ENCODE measurements around the gene C1orf232.

Gene C1orf232

DNA sequence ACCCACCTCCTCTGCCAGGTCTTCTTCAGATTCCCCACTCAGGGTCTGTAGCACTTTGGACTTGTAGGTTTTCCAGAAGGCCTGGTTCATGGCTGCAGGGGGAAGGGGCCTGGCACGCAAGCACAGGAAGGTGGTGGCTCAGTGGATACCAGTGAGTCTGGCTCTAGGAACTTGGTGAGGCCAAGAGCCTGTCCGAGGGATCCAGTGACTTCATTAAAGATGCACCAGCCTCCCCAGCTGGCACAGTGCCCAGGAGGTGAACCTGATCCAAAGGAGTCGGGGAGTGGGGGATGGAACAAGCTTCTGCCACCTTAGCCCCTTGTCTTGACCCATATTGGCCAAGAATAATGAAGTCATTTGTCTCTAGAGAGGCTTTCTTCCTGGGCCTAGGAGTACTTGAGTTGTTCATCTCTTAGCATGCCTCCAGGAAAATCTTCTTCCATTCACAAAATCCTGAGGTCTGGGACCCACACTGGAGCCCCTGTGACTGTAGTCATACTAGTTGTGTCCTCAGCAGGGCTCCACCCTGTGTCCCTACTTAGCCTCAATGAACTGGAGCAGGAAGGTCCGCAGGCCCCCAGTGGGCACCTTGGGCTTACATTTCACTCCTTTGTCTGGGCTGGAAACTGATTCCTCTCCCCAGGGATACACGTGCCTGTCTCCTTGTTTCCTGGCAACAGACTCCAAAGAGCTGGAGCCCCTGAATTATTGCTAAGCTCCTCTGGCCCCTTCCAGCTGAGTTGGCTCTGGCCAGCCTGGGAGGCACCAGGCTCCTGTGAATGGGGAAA, at the start of gene C1orf232:
TSS of gene C1orf232 (minus strand) at position 554 of the 788 bp plus-strand sequence. CDS start at position 90, 464 bp downstream.
- no peak for DNase-seq (ENCODE audit: low spot score)

DNA sequence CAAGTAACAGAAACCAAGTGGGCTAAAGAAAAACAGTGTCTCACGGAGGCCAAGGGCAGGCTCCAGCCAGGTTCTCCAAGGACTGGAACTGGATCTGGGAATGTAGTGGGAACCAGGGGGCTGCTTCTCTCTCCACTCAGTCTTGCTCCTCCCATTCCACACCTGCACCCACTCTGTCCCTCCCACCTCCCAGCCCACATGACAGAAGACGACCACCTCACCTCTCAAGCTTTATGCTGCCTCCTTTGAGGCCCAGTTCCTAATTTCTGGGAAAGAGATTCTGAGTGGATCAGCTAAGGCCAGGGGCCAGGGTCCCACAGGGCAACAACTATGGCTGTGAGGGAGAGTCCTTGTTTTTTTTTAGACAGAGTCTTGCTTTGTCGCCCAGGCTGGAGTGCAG, 46.5 kb upstream of the C1orf232 start:
- DNase-seq (ENCODE audit: low spot score), result no peak

DNA sequence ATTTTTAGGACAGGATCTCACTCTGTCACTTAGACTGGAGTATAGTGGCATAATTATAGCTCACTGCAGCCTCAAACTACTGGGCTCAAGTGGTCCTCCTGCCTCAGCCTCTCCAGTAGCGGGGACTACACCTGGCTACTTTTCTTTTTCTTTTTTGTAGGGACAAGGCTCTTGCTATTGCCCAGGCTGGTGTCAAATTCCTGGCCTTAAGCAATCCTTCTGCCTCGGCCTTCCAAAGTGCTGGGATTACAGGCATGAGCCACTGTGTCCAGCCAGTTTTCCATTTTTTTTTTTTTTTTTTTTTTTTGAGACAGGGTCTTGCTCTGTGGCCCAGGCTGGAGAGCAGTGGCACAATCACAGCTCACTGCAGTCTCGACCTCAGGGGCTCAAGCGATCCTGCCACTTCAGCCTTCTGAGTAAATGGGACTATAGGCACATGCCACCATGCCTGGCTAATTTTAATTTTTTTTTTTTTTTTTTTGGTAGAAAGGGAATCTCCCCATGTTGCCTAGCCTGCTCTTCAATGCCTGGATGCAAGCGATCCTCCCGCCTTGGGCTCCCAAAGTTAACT, 44.7 kb upstream of the C1orf232 start:
- no peak for DNase-seq (ENCODE audit: low spot score)

DNA sequence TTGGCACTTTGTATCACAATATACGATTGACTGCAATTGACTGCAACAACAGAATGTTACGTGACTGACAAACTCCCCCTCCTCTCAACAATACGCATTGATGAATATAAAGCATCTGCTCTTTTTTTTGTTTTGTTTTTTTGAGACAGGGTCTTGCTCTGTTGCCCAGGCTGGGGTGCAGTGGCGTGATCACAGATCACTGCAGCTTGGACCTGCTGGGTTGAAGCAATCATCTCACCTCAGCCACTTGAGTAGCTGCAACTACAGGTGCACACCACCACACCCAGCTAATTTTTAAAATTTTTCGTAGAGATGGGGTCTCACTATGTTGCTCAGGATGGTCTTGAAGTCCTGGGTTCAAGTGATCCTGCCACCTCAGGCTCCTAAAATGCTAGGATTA, 44.0 kb upstream of the C1orf232 start:
- DNase-seq (ENCODE audit: low spot score), result no peak

DNA sequence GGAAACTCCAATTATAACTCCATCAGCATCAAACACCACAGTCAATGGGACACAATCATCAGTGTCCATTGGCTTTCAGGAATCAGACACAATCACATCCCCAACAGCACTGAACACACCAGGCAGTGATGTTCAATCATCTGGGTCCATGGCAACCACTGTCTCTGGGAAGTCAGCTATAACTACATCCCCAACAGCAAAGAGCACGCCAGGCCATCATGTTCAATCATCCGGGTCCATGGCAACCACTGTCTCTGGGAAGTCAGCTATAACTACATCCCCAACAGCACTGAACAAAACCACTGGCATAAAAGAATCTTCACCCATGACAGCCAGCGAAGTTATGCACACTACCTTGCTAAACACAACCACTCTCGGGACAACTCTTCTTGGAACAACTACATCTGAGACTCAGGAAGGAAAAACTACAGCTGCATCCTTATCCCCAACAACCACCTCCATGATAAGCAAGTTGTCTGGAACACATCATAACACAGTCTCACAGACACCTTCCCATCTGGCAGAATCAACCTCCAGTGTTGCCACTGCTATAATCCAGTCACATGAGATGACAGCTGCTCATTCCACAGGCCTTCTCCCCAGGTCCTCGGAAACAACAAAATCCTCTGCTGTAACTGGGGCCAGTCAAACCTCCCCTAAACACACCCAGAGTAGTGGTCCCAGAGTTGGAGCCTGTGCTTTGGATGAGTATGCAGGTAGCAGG, 41.5 kb upstream of the C1orf232 start:
- DNase-seq (ENCODE audit: low spot score), result no peak

DNA sequence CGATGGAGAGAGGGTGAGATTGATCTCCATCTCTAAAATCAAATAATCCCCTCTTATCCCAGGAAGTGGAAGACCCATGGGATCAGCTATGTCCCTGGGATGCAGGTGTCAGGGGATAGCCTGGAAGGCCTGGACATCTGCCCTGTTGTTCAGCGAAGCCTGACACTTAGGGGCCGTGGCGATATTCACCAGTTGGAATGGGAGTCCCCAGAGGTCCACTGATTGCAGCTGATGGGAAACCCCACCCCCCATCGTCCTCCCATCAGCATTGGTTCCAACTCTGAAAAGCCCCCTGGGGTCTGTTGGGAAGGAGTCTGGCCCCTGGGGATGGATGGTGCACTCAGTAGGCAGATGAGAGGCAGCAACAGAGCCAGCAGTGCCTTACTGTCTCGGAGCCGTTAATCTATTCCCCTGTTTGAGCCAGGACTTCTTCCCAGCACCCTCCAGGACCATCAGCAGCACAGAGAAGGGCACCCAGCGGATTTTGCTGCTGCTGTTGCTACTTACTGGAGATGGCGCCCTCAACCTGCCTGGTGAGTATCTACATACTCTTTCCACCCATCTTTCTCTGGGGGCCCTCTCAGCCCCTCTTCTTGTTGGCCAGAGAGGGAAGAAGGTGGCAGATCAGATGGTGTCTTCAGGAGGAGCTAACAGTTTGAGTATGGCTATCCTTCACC, 35.0 kb upstream of the C1orf232 start:
- DNase-seq (ENCODE audit: low spot score), result no peak

DNA sequence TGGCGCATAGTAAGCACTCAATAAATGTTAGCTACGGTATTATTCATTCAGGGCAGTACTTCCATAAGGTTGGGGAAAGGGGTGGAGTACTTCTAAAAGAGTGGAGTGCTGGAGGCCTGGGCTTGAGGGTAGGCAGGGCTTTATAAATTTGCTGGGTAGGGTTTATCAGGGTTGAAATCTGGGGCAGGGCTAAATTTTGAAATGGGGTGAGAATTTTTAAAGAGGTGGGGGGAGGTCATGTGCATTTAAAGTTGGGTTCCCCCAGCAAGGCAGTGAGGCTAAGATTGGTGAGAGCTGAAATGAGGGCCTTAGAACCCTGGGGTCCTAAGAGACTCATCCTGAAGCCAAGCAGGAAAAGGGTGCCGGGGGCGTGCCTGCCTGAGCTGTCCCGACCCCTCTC, 31.6 kb upstream of the C1orf232 start:
- DNase-seq (ENCODE audit: low spot score), result no peak

DNA sequence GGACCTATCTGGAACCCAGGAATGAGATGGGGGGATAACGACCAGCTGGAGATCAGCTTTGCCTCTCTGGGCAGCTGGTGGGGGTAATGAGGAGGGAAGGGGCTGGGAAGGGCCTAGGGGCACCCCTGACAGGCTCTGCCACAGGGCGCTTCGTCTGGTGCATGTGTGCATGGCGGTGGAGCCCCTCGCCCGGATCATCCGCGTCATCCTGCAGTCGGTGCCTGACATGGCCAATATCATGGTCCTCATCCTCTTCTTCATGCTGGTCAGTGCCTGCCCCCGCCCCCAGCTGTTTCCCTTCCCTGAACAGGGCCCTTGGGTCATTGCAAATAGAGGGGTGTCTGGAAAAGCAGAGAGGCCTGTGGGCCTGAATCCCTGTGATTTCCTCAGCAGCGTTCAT, 29.1 kb upstream of the C1orf232 start:
- DNase-seq (ENCODE audit: low spot score), result no peak

DNA sequence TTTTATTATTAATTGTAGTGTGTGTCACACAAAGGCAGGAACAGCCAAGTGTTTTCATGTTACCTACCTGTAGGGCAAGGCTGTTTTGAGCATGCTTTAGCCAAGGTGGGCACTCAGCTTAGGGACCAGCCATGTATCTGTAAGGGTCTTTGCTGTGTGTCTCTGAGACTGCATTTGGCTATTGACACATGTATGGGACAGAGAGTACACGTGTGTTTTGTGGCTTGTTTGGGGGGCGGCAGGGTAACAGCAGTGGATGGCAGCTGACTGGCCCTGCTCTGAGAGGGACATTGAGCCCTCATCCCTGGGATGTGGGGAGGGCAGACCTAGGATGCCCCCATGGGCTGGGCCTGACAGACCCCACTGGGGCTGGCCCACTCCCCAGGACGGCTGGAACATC, 28.5 kb upstream of the C1orf232 start:
- no peak for DNase-seq (ENCODE audit: low spot score)

DNA sequence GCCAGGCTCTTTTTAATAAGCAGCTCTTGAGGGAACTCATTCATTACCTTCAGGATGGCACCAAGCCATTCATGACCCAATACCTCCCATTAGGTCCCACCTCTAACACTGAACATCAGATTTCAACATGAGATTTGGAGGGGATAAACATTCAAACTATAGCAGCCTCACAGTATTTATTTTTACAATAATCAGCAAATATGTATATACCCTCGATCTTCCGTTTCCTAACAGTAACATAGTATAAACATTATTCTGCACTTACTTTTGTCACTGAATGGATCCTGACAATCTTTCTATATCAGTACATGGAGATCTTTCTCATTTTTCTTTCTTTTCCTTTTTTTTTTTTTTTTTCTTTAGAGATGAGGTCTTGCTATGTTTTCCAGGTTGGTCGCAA, 27.0 kb upstream of the C1orf232 start:
- no peak for DNase-seq (ENCODE audit: low spot score)

DNA sequence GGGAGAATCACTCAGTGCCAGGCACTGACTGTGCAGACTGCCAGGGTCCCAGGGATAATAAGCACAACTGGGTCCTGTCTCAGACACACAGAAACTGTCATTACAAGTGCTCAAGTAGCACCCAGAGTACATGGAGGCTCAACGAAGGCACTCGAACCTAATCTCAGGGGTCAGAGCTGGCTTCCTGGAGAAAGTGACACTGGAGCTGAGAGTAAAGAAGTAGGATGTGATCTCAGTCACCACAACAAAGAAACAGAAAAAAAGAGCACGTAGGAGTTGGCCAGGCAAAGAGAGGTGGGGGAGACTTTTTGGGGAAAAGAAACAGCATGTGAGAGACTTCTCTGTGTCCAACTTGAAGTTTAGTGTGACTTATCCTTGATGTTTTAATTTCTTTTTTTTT, 23.0 kb upstream of the C1orf232 start:
- no peak for DNase-seq (ENCODE audit: low spot score)

DNA sequence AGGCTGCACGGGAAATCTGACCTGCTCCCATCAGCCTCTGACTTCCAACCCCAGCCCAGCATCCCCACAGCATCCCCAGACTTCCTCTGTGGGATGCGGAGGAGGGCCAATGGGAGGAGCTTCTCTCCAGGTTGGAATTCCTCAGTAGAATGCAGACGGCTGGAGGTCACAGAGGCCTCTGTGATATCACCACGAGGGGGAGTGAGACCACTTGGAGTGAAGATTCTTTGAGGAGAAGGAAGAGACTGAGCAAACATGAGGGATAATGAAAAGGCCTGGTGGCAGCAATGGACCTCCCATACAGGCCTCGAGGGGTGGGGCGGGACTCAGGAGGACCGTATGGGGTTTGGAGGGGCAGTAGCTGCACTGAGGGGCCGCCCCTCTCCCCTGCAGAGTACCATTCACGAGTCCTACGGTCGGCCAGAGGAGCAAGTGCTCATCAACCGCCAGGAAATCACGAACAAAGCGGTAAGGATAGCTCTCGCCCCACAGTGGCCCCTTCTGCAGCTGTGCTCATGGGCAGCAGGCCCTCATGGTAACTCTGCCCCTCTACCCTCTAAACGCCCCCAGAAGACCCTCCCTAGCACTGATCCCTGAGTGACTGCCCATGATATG, 21.7 kb upstream of the C1orf232 start, which contains the start of gene CATSPER4:
TSS of gene CATSPER4 (plus strand) at position 230 of the 615 bp plus-strand sequence. CDS start at position 256, 26 bp downstream.
- no peak for DNase-seq (ENCODE audit: low spot score)

DNA sequence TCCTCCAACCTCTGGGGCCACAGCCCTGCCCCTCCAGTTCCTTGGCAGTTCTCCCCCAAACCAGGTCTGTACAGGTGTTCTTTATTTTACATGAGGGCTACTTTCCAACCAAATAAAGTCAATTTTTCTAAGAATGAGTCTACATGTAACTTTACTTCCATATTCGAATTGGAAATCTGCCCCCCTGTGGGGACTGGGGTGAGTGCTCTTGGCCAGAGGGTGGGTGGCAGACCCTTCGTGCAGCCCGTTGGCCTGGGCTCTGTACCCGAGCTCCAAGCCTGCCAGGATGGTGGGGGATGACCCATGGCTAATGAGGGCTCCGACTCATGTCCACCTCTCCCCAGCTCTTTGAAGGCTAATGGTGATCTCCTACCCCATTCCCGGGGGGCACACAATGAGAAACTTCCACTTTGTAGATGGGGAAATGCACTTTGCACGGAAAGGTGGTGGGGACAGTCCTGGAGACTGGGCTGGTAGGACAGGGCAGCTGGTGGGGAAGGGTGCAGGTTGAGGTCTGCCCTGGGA, 21.1 kb upstream of the C1orf232 start:
- no peak for DNase-seq (ENCODE audit: low spot score)

DNA sequence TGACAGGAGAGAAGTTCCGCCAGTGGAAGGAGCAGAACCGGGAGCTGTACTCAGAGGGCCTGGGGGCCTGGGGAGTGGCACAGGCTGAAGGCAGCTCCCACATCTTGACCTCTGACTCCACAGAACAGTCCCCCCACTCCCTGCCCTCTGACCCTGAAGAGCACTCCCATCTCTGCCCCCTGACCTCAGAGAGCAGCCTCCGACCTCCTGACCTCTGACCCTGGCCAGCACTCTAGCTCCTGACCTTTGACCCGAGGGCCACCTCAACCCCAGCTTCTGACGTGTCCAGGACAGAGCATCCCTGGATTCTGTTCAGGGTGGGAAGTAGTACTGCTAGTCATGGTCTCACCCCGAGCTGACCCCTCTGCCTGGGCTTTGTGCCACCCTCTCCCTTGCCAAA, 20.6 kb upstream of the C1orf232 start:
- DNase-seq (ENCODE audit: low spot score), result no peak

DNA sequence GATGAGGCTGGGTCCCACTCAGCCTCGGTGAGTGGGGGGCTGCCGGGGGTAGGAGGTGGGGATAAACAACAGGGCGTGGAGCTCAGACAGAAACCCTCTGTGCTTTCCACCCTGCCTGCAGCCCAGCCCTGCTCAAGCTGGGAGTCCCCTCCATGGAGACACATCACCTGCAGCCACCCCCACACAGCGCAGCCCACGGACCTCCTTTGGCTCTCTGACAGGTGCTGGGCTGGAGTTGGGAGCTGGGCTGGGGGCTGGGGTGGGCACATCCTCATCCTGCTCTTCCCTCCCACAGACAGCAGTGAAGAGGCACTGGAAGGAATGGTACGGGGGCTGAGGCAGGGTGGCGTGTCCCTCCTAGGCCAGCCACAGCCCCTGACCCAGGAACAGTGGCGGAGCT, 19.7 kb upstream of the C1orf232 start:
- no peak for DNase-seq (ENCODE audit: low spot score)

DNA sequence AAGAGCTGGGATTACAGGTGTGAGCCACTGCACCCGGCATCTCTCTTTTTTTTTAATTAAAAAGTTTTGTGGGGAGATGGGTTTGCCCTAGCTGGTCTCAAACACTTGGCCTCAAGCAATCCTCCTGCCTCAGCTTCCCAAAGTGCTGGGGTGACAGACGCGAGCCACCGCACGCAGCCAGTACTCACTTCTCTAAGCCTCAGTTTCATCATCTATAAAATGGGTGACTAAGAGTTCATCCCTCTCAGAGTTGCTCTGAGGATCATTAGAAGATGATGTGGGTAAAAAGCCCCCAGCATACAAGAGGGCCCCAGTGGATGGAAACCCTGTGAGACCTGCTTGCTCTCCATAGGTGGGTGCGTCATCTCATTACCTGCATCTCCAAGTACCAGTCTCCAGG, 19.1 kb upstream of the C1orf232 start:
- DNase-seq (ENCODE audit: low spot score), result no peak

DNA sequence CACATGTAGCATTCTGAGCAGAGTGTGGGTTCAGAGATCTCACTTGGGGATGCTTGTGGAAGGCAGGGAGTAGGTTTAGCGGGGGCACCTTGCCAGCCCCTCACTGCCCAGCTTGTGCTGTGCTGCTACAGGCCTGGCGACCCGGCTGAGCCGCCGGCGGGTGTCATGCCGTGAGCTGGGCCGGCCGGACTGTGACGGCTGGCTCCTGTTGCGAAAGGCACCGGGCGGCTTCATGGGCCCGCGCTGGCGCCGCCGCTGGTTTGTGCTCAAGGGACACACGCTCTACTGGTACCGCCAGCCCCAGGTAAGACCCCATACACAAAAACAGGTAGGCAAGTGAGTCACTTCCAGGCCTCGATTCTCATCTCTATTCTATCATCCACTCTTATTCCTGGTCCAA, 16.1 kb upstream of the C1orf232 start:
- no peak for DNase-seq (ENCODE audit: low spot score)

DNA sequence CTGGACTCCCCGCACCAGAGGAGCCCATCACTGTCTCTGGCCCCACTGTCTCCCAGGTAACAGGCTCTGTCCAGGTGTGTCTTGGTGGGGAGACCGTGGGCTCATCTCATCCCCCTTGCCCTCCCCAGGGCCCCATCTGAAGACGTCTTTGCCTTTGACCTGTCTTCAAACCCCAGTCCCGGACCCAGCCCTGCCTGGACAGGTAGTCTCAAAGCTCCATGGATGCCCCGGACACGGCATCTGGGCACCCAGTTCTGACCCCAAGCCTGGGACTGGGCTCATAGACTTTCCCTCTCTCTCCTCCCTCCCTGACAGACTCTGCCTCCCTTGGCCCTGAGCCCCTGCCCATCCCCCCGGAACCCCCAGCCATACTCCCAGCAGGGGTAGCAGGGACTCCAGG, 15.3 kb upstream of the C1orf232 start:
- no peak for DNase-seq (ENCODE audit: low spot score)

DNA sequence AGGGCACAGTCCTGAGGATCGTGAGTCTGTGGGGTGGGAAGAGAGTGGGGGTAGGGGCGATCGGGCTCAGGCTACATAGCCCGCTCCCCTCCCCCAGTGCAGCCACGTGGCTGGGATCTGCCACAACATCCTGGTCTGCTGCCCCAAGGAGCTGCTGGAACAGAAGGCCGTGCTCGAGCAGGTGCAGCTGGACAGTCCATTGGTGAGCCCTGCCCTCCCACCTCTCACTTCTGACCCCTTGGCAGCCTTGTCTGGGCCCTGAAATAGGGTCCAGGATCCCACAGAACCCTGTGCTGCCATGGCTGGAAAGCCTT, 13.6 kb upstream of the C1orf232 start:
- no peak for DNase-seq (ENCODE audit: low spot score)

DNA sequence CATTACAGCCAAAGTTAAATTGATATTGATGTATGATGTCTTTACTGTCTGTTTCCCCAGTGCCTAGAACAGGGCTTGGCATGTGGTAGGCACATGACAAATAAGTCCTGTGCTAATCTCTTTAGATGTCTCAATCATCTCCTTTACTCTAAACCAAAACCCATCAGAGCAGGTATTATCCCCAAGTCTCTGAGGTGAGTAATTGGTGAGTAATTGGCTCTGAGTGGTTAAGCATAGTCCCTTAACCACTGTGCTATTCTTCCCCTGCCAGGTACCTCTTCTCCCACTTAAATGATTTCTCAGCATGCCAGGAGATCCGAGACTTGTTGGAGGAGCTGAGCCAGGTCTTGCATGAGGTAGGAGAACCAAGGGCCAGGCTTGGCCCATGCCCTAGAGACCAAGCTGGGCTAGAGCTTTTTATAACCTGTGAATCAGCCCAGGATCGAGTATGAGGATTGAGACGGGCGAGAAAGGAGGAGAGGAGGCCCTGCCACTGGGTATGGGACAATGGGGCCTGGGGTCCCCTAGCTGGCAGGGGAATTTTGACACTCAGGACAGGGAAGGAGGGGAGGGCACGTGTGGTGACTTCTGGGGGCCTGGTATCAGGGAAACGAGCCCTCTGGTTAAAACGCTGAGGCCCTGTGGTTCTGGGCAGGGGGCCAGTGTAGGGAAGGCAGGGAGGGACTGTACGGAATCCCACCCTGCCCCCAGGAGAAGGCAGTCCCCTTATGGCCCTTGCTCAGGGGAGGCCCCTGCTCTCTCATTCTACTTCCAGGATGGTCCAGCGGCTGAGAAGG, 13.0 kb upstream of the C1orf232 start:
- DNase-seq (ENCODE audit: low spot score), result no peak

DNA sequence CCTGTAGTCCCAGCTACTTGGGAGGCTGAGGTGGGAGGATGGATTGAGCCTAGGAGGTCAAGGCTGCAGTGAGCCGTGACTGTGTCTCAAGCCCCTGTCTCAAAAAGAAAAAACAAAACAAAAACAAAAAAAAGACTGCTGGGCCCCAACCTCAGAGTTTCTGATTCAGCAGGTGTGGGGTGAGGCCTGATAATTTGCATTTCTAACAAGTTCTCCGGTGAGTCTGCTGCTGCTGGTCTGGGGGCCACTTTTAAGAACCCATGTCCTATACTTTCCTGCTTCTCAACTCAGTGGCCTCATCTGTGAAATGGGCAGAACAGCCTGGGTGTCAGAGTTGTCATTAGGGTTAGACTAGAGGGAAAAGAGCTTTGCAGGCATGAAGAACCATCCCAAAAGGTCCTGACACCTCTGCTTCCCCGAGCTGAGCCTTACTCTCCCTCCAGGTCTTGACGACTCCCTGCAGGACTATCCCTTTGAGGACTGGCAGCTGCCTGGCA, 11.3 kb upstream of the C1orf232 start:
- DNase-seq (ENCODE audit: low spot score), result no peak
